Activated CD8-positive, alpha-beta memory T cell treated with anti-CD3 and anti-CD28 coated beads, Interleukin-2, amount 50 U/mL, for 4 hours (primary cell): ENCODE measurements around the gene ATXN10.
"Not testable (repeated sequence)": the region's sequence is repeated elsewhere in the genome, so short reads cannot be mapped to it uniquely, and the experiment has no call there.

Experiments
- DNase-seq: peaks from one replicate; pipeline ENCODE4 v3.0.0-alpha.2; 2020

Gene ATXN10

DNA sequence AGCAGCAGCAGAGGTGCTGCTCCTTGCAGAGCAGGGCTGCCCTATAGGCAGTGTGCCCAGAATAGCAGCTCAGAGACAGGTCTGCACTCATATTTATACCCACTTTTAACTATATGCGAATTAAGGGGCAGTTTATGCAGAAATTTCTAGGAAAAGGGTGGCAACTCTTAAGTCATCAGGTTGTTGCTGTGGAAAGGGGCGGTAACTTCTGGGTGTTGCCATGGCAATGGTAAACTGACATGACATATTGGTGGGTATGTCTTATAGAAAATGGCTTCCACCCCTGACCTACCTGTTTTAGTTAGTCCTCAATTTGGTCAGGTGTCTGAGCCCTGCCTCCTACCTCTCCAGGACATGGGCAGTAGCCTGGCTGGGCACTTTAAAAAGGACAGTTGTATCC is 122.3 kb downstream of the ATXN10 start:
- DNase-seq: no peak

DNA sequence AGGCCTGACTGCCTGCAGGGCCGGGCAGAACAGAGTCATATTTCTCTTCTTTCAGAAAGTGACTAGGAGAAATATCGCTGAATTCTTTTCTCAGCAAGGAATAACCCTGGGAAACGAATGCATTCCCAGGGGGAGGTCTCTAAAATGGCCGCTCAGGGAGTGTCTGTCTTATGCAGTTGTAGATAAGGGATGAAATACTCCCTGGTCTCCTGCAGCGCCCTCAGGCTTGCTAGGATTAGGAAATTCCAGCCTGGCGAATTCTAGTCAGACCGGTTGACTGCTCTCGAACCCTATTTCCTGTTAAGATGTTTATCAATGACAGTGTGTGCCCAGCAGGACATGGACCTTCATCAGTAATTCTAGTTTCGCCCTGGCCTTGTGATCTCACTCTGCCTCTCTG is 124.4 kb downstream of the ATXN10 start:
- not testable (repeated sequence) for DNase-seq

DNA sequence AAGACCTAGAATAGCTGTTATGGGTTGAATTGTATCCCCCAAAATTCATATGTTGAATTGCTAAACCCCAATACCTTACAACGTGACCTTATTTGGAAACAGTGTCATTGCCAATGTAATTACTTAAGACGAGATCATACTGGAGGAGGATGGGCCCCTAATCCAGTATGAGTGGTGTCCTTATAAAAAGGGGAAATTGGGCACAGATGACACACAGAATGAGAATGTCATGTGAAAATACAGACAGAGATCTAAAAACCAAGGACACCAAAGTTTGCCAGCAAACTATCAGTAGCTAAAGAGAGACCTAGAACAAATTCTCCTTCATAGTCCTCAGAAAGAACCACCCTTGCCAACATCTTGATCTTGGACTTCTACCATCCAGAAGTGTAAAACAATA is 127.7 kb downstream of the ATXN10 start:
- DNase-seq: no peak

DNA sequence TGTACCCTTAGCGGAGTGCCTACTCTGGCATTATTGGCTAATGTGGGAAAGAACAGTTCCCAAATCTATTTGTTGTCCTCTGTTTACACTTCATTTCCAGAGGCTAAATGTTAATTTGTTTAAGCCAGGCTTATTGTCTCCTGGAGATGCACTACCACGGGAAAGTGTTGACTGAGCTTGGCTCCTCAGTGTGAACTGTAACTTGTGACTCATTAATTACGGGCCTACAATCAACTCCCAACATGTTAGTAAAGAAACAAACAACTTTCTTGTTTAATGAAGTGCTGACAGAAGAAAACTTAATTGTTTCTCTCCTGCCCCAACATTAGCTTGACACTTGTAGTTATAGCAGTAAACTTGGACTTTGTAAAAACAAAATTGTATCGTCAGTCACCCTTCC is 130.4 kb downstream of the ATXN10 start:
- DNase-seq: no peak

DNA sequence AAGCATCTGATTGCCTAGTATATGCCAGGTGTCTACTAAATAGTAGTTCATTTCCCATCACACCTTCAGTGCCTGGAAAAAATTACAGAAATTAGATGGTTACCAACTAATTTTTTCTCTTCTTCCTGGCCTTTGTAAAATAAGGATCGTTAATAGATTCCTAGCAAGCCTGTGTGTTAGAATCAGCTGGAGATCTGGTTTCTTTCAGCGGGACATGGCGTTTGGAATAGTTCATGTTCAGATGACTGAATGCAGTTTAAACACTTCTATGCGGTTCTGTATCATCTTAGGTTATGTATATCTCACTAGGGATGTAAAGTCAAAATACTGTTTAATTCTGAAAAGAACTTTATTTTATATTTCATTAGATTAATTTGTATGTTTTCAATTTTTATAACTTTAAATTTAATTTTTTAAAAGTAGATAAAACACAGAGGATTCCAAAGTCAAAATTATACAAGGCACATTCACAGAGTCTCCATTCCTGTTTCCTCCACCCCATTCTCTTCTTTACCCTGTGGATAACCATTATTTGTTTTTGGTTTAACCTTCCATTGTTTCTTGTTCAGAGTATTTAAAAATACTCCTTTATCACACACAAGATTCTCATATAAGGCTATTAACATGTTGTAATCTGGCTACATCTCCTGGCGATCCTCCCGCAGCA is 132.8 kb downstream of the ATXN10 start:
- DNase-seq: no peak

DNA sequence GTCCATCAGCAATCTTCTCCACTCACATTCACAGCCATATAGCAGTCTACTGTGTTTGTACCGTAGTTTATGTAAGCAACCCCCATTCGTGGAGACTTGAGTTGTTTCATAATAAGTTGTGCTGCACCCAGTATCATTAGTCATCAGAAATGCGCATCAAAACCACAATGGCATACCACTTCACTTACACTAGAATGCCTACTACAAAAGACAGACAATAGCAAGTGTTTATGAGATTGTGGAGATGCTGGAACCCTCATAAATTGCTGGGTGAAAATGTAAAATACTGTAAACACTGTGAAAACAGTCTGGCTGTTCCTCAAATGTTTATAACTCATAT is 133.3 kb downstream of the ATXN10 start:
- no peak for DNase-seq

DNA sequence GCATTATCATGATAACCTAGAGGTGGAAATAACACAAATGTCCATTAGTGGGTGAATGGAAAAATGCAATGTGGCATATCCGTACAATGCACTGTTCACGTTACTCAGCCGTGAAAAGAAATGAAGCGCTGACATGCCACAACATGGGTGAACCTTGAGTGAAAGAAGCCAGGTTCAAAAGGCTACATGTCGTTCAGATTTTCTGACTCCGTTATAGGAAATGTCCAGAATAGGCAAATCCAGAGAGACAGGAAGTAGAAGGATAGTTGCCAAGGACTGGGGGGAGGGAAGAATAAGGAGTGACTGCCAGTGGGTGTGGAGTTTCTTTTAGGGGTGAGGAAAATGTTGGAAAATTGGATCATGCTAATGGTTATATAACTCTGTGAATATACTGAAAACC is 133.8 kb downstream of the ATXN10 start:
- no peak for DNase-seq

DNA sequence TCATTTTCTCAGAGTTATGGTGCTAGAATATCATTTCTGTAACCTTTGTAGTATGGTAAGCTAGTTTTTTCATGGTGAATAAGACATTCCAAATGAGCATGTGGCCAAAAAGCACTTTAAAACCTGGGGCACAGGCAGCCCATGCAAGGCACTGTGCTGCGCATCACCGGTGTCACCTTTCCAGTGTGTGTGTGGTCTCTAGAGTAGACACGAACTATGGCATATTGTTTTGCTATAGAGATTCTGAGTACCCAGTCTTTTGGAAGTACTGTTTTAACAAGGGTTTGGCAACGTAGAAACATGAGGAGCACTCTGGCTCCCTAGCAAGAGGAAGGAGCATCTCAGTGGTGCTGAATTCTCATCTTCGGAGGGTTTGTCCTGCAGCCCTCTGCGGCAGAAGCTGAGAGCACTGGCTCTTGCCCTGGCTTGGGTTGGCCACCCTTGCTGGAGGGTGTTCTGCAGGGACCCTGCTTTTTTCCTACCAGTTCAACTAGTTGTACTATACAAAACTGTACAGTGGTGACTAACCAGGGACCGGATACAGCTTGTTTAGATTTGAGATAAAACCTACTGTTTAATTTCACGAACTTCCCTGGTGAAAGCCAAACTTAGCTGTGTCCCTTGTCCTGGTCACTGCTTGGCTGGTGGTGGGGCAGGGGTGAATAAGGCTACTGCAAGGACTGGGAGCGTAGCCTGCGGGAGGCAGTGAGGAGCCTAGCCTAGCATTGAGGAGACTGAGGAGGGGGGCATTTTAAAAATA is 135.7 kb downstream of the ATXN10 start:
- DNase-seq: no peak

DNA sequence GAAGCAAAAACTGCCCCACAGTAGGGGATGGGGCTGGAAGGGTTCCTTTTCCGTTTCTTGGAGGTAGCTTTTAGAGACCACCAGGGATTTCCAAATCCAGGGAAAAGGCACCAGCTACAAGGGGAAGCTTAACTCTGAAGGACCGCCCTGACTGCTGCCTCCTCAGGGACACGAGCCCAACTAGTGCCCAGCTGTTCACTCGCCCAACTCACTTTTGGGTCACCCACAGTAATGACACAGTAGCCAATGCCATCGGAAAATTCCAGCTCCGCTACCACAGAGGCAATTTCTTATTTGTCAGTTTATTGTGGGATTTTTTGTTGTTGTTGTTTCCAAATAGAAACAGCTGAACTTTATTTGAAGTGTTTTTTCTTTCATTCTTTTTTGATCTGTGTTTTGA is 141.3 kb downstream of the ATXN10 start:
- no peak for DNase-seq

DNA sequence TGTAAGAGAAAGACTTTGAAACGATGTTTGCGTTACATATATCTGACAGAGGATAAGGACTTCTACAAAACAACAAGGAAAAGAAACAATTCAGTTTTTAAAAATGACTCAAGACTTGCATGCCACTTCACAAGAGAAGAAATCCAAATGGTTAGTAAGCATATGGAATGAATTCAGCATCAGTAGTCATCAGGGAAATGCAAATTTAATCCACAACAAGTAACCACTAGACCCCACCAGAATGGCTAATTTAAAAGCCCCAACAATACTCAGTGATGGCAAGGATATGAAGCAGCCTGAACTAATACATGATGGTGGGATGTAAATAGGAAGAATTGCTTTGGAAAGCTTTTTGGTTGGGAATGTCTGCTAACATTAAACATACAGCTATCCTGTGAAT is 142.6 kb downstream of the ATXN10 start:
- DNase-seq: no peak

DNA sequence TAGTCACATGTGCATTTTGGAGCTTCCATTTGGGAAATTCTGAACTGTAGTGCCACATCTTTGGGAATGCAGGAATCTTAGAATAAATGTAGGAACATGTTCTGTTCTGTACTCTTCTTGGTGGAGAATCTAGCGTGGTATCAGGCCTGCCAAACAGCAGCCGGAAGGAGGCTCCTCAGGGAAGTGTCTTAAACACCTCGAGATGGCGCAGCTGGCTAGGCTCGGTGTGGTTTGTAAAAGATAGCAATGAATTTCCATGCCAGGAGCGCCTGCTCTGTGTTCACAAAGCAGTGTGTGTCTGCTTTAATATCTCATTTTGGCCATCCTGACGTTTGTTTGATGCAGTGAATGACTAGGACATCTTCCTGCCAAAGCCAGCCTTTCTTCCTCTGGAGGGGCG is 145.1 kb downstream of the ATXN10 start:
- no peak for DNase-seq

DNA sequence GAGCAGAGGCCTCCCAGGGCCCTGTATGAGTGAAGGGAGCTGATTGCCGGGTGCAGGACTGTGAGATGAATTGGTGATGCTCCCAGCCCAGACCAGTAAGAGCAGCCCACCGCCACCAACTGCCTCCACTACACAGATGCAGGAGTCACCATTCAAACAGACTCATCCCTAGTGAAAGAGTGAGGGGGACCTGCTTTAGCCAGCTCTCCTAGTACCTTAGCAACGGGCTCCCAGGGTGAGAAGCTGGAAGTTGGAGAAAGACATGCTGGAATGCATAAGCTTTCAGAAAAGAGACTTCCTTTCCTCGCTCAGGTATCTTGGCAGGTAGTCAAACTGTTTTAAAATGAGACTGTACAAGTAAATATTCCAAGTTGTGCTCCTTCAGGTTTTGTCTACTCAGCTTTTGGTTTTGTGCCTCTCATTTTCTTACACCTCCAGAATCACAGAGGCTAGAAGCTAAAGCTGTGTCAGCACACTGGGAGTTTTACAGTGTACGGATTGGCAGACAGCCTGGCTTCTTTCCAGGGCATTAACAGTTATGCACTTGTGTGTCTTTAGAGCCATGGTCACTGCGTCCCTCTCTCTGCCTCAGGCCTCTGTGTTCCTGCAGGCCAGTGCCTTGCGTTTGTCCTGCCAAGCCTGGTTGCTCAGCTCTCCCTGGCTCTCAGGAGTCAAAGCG is 146.2 kb downstream of the ATXN10 start:
- DNase-seq: no peak

DNA sequence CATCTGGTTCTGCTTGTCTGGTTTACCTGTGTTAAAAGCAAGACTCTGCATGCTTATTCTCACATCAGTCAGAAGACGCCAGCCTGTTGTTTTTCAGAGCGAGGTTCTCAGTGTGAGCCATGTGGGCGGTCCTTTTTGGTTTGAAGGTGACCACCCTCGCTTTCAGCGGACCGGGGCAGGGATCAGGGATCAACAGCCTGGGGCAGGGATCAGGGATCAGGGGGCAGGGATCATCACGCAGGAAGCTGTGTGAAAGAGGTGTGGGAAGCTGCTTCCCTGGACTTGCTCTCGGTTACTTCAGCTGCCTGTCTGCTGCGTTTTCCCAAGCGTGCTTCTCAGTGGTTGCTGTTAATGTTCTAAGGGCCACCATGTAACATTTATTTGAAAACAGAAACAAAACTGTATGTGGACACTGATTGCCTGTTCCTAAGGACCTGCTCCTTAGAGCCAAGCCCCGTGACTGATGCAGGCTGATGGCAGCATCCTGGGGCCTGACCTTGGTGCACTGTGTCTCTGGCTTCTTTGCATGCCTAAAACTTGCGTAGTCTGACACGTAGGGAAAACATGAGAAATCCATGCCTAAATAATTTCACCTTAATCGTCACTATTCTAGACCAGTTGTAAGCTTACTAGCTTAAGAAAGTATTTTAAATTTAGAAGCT is 146.9 kb downstream of the ATXN10 start:
- DNase-seq: no peak

DNA sequence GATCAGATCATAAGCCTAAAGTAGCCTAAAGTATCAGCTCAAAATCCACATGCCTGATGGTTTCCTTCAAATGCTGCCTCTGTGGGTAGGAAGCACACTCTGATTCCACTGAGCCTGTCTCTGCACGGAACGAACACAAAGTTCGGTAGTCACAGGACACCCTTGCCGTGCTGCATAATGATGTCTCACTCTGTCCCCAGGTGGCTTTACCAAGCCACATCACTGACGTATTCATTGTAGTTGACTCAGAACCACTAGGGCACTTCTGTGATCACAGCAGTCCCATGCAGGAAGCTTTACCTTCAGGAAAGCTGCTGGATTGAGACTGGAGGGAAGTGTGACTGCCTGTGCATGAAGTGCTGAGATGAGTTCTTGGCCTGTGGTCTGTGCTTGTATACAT is 147.7 kb downstream of the ATXN10 start:
- DNase-seq: no peak

DNA sequence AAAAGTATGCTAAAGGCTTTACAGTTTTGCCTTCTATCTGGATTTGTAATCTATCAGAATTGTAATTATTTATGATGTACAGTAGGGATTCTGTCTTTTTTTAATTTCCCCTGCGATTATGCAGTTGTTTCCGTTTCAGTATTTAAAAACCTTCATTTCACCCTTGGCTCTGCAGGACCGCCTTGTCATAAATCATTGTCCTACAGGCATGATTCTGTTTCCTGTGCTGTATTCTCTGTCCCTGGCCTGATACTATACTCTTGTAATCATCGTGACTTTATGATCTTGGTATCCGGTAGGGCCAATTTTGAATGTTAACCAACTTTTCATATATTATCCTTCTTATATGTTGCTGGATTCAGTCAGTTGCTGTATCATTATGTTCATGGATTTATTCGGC is 151.7 kb downstream of the ATXN10 start:
- DNase-seq: no peak

DNA sequence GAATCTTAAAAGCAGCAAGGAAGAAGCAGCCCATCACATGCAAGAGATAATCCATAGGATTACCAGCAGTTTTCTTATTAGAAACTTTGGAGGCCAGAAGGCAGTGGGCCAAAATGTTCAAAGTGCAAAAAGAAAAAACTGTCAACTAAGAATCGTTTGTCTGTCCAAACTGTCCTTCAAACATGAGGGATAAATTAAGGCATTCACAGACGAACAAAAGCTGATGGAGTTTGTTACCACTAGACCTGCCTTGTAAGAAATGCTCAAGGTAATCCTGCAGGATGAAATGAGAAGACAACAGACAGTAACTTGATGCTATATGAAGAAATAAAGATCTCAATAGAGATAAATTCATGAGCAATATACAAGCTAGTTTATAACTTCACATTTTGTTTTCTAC is 154.9 kb downstream of the ATXN10 start:
- DNase-seq: no peak

DNA sequence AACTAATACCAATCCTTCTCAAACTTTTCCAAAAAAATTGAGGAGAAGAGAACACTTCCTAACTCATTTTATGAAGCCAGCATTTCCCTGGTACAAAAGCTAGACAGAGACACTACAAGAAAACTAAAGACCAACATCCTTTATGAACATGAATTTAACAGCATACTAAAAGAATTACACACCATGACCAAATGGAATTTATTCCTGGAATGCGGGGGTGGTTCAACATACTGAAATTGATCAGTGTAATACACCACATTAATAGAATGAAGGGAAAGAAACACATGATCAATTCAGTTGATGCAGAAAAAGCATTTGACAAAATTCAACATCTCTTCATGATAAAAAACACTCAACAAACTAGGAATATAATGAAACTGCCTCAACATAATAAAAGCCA is 157.2 kb downstream of the ATXN10 start:
- DNase-seq: no peak

DNA sequence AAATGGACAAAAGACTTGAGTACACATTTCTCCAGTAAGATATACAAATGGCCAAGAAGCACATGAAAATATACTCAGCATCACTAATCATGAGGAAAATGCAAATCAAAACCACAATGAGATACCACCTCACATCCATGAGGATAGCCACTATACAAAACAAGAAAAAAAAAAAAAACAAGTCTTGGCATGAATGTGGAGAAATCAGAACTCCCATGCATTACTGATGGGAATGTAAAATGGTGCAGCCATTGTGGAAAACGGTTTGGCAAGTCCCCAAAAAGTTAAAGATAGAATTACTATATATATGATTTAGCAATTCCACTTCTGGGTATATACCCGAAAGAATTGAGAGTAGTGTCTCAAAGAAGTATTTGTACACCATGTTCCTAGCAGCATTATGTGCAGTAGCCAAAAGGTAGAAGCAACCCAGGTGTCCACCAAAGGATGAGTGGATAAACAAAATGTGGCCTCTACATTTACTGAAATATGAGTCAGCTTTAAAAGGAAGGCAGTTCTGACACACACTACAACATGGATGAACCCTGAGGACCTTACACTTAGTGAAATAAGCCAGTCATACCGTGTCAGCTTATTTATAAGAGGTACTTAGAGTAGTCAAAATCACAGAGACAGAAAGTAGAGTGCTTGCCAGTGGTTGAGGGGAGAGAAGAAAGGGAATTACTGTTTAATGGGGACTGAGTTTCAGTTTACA is 159.1 kb downstream of the ATXN10 start:
- no peak for DNase-seq

DNA sequence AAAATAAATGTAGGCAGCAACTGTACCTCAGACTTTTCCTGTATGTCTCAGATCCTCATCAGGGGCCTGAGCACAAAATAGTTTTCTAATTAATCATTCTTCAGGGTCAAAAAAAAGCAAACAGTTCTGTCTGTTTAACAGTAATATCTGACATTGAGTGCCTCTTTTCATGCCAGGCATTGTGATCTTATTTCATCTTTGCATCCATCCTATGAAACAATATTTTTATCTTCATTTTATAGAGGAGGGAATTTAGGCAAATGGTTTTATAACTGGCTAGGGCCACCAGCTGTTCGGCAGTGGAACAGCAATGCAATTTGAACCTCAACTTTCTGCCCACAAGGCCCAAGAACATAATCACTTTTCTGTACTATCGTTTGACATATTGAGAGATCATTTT is 159.8 kb downstream of the ATXN10 start:
- no peak for DNase-seq

DNA sequence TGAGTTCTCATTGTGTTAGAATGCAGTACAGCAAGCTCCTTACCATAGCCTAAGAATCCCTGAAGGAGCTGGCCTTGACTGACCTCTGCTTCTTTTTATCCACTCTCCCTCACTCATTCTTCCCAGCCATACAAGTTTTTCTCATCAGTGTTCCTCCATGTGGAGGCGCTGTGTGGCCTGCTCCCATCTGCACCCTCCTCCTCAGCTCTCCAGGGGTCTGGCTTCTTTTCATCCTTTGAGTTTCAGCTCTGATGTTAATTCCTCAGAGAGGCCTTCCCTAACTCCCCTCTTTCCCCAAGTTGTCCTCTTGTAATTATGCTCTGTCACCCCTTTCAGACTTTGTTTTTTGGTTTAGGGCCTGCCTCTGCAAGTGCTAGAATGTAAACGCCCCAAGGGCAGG is 160.5 kb downstream of the ATXN10 start:
- no peak for DNase-seq

DNA sequence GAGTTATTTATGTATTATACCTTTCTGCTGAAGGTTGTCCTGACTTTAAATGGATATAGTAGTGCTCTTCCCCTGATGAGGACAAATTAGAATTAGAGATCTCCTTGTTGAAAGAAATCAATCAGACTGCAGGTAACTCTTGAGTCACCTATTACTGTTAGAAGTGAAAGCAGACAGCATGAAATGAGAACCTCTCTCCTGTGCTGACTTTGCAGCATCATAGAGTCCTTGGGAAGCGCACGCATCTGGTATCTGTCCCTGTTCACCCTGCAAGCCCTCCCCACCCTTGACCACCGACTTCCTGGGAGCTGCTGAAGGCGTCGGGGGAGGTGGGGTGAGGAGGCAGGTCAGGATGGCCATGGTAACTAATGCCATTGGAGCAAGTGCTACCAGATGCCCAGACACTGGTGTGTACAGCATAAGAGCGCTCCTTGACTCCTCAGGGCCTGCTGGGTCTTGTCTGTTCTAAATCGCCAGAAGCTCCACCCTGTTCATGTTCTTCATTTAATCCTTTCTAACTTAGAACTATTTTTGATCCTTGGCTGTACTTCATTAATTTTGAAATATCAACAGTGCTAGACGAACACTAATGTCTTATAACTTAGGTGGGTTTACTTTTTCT is 161.4 kb downstream of the ATXN10 start:
- DNase-seq: no peak

DNA sequence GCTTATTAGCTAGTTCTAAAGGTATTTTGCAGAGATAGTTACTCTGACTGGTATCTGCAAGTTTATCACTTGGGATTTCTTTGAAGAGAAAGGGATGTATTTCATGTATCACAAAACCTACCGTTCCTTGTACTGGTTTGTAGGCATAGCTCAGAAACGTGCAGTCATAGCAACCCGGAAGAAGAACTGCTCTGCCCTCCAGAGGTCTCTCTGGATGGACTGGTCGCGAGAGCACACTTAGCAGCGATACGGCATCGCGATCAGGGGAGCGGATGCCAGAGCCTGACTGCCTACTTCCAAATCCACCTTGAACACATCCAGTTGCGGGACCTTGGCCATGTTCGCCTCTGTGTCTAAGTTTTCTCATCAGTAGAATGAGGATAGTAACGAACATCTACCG is 162.0 kb downstream of the ATXN10 start:
- DNase-seq: no peak

DNA sequence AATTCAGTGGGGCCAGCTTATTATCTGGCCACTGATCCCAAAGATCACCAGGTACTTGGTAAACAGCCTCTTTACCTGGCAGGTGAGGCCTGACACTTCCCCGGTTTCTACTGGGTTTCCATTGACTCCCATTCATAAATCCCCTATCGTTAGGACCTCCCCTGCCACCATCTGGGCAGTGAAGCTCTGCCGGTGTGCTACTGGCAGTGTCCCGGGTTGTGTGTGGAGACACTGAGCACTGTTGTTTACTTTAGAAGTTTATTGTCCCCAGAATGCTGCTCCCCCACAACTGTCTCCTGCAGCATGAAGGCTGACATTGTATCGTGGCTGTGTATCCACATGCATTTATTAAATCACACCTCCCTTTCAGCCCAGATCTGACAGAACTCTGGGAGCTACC is 162.6 kb downstream of the ATXN10 start:
- DNase-seq: no peak
